OCI-M2 (cell line): ENCODE measurements around the gene ANKRD13D.

Experiments used
- DNase-seq: peaks from one replicate; lab custom pipeline; 2025; ENCODE audit not compliant: unreplicated experiment; lab: John Stamatoyannopoulos, UW

ANKRD13D gene

DNA sequence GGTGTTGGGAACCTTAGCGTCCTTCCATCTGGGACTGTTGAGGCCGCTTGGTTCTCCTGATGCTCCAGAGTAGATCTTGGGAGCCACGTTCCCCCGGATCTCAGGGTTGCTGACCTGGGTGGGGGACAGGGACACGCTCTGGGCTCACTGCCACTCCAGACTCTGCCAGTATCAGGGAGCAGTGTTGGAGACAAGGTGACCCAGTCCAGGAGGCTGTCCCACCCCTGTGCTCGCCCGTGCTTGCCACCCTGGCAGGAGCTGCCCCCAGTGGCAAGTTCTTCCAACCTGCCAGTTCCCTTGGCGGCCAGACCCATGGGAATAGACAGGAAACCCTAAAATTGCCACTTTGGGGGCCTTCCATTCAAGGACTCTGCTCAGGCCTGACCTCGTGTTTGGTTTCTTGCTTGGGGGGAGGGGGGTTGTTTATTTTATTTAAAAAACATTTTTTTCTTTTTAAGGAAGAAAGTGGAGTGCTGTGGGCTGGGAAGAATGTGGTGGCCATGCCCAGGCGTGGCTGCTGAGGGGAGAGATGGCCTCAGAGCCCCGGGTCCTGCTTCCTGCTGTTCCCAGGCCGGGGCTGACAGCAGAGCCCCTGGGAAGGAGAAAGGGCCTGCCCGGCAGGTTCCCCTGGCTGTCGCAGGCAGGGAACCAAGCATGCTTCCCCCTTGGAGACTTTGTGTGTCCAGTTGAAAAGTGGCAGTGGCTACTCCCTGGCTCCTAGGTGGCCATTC lies 15.7 kb upstream of the ANKRD13D start:
- no peak for DNase-seq

DNA sequence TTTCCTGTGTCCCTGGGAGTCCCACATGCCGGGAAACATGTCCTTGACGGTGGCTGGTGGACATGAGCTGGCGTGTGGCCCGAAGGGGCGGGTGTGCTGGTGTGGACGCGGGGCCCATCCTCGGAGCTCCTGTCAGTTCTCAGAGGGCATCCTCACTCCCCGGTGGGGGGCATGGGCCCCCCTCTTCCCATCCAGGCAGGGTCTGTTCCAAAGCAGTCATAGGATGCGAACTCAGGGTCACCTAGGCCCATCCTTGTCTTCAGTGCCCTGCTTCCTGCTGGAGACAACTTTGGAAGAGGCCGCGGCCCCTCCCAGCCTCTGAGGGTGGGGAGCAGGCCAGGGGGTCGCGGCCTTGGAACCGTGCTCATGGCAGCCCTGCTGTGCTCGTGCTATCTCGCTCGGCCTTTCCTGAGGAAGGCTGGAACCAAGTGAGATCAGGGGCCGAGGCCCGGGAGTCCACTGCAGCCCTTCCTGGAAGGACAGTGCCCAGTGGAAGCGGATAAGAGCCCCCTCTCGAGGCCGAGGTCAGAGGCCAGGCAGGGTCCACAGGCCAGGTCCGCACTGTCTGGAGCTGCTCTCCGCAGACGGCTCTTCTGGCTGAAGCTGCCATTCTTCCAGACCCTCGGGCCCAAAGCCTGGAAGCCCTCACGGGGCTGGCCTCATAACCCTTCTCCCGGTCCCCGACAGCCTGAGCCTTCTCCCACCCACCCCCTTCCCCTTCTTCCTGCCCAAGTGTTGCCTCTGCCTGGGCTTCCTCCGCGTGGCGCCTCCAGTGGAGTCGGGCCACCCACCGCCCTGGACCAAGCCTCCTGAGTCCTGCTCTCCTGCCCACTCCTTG lies 14.1 kb upstream of the ANKRD13D start:
- no peak for DNase-seq

DNA sequence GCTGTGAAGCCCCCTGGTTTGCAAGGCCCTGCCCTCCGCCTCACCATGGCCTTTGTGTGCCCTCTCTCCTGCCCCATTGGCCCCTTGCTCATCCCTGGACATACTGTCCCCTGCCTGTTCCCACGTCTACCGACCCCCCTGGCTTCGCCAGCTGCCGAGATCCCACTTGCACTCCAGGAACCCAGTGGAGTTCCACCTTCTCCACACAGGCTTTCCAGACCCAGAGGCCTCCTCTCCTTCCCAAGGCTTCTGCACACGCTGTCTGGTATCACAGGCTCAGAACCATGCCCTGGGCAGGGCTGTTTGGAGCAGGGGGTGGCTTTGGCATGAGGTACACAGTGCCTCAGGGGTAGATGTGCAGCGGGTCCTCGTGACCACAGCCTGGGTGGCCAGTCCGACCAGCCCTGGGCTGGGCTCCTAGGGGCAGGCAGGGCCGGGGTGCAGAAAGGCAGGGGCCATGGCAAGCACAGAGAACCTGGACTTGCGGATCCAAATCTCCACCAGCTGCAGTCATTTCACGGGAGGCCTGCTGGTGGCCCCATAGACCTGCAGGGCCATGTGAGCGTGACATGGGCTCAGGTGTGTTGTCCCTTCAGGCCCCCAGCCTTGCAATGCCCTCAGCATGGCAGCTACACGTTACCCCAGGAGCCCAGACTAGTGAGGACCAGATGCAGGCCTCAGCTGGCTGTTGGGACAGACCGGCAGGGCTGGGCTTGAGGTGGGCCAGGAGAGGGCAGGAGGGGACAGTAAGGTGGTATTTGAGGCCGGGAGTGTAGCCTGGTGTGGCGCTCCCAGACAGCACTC lies 13.3 kb upstream of the ANKRD13D start:
- DNase-seq = no peak

DNA sequence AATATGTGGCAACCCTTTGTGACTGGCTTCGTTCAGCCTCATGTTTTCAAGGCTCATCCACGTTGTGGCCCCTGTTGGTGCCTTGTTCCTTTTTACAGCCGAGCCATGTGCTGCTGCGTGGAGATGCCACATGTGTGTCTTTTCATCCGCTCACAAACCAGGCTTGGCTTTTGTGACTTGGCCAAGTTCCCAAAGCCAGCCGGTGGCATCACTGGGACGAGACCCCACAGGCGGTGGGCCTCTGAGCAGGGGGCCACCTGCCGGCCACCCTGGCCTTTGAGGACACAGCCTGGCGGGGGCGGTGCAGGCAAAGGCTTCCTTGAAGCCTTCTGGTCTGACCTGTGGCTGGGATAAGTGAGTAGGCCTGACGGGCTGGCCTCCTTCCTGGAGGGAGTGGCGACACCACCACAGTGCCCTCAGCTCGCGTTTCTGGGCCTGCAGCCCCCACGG lies 12.3 kb upstream of the ANKRD13D start:
- no peak for DNase-seq

DNA sequence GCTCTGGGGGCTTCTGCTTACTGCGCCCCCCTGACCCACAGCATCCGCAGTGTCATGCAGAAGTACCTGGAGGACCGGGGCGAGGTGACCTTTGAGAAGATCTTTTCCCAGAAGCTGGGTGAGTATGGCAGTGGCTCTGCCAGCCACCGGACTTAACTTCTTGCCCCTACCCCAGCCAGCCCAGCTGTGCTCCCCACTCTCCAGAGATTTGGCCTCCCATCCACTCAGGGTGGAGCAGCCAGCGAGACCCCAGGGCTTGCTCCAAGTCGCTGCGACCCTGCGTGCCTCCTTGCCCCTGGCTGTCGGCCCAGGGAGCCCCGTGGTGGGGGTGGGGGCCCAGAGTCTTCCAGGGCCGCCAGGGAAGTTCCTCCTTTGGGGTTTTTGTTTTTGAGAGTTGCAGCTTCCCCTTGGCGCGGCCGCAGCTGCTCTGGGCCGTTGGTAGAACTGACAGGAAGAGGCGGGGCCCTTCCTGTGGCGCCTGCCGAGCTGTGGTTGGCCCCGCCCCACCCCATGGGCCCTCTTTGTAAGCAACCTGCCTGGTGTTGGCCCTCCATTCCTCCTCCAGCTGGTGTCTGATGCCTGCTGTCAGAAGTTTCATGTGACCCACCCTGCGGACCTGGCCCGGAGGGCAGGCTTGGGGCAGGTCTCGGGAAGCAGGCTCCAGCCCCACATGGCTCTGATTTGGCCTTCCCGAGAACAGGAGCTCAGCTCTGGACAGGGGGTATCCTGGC lies 11.7 kb upstream of the ANKRD13D start:
- peak; percentile 52 for DNase-seq

DNA sequence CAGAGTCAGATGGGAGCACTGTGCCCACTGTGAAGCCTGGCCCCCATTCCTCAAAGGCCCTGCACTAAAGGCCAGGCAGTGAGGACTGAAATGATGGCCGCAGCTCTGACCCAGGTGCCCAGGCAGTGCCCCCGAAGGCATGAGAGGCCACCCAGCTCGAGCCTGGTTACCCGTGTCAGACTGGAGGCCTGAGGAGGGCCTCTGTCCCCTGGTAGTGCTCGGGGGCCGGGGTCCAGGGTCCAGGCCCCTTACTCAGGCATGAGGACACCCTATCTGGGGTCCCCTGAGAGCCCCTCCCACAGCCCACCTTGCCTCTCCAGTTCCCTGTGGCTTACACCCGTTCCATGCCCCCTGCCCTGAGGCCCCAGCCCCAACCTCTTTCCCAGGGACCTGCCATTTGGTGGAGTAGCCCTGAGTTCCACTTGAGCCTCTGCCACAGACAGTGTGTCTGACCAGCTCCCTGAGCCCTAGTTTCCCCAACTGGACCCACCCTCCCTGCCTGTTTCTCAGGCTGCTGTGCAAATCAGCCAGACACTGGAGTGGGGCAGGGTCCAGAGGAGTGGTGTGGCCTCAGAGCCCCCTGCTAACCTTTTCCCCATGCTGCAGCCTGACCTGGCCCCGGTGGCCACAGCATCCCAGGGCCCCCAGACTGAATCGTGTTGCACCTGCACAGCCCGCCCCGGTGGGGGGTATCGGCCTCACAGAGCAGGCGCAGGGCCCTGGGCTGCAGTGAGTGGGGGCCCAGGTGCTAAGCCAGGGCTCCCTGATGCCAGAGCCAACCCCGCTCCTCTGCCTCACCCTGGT lies 10.8 kb upstream of the ANKRD13D start:
- no peak for DNase-seq

DNA sequence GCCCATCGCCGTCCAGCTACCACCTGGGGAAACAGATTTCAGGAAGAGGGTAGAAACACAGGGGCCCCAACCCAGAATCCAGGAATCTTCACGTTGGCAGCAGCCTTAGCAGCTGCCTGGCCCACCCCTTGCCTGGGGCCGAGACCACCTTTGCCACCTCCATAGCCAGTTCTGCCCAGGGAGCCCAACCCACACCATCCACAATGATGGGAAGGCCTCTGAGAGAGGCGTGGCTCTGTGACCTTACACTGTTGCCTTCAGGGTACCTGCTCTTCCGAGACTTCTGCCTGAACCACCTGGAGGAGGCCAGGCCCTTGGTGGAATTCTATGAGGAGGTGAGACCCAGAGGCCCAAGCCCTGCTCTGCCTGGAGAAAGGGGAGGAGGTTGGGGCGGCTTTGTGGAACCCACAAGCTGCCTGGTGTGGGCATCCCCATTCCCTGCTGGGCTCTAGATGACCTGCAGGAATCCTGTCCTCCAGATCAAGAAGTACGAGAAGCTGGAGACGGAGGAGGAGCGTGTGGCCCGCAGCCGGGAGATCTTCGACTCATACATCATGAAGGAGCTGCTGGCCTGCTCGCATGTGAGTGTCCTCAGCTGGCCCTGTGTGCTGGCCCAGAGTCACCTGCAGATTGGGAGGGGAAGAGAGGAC lies 10.0 kb upstream of the ANKRD13D start:
- DNase-seq = no peak

DNA sequence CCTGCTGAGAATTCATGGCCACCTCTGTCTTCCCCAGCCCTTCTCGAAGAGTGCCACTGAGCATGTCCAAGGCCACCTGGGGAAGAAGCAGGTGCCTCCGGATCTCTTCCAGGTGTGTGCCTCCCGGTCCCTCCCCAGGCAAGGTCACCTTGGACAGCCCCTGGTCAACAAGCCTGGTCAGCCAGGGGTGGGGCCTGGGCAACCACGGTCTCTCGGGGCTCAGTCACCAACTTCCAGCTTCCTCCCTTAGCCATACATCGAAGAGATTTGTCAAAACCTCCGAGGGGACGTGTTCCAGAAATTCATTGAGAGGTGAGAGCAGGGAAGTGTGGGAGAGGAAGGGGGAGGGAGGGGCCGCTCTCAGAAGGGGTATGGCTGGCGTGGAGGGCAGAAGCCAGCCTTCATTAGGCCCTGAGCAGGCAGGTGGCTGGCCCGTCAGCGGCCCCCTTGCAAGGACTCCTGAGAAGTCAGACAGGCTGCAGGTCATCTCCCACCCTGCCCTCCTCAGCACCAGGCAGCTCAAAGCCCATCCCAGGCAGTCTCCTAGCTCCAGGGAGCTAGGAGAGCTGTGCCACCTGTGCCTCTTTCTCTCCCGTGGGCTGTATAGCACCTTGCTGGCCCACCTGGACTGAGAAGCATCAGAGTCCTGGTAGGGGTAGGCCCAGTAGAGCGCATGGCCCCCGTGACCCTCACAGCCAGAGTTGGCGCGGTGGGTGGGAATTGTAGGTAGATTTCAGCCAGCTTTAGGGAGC lies 9.3 kb upstream of the ANKRD13D start:
- DNase-seq = no peak

DNA sequence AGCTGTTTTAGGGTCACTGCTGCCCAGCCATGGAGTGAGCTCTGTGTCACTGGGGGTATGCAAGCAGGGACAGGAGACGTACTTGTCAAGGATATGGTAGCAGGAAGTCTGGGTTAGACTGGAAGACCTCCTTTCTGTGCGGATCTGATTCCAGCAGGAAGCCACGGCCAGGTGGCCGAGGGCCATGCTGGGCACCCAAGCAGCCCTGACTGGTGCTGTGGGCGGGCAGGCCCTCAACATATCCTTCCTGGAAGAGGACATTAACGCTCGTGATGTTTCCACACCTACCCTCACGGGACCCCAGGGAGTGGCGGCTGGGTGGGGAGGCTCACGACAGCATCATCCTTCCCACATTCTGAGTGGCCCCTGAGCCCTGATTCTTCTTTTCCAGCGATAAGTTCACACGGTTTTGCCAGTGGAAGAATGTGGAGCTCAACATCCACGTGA lies 8.7 kb upstream of the ANKRD13D start:
- no peak for DNase-seq

DNA sequence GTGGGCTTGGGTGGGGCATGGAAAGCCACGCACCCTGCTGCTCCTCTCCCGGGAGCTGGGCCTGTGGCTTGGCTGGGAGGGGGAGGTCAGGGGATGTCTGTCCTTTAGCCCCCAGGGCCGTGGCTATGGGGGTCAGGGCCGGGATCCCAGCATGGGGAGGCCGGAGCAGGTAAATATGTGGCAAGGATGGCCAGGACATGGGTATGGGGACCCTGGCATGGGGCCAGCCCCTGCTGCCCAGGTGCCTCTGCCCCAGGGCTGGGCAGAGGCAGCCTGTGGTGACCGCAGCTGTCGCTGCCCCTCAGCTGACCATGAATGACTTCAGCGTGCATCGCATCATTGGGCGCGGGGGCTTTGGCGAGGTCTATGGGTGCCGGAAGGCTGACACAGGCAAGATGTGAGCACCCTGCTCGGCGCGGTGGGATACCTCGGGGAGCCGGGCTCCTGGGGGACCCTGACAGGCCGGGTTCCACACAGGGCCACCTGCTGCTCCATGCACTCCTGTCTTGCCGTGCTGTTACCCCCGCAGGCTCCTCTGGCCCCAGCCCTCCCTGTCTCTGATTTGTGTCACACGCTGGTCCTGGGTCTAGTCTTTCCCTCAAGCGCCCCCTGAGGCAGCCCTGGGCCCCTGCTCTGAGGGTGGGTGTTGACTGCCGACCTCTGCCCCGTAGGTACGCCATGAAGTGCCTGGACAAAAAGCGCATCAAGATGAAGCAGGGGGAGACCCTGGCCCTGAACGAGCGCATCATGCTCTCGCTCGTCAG lies 8.1 kb upstream of the ANKRD13D start:
- no peak for DNase-seq

DNA sequence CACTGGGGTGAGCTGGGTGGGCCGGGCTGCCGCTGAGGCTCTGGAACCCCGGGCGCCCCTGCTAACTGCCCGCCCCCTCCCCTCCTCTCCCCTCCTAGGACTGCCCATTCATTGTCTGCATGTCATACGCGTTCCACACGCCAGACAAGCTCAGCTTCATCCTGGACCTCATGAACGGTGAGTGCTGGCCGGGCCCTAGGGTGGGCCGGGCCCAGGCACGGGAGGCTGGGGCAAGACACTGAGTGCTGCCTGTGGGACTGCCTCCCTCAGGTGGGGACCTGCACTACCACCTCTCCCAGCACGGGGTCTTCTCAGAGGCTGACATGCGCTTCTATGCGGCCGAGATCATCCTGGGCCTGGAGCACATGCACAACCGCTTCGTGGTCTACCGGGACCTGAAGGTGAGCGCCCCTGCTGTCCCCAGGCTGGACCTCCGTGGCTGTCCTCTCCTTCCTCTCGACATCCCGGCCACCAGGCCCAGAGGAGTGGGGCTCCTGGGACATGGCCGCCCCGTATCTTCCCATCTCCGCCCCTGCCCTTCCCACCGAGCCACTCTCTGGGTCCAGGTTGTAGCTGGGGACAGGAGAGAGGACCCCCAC lies 7.5 kb upstream of the ANKRD13D start:
- DNase-seq = no peak

DNA sequence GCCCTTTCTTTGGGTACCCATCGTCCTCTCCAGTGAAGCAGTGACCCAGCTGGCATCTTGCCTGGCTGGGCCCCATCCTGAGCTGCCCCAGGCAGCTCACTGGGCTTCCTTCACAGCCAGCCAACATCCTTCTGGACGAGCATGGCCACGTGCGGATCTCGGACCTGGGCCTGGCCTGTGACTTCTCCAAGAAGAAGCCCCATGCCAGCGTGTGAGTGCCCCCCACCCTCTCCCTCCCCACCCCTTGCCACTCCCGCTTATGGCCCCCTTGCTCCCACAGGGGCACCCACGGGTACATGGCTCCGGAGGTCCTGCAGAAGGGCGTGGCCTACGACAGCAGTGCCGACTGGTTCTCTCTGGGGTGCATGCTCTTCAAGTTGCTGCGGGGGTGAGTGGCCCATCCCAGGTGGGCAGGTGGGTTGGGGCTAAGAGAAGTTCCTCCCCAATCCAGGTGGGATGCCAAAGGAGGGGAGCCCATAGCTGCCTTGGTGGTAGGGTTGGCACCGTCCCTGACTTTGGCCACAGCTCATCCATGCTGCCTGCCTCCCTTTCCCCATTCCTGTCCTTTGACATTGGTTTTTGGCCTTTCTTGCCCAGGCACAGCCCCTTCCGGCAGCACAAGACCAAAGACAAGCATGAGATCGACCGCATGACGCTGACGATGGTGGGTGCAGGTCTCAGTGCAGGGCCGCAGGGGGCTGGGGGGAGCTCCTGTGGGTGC lies 6.8 kb upstream of the ANKRD13D start:
- no peak for DNase-seq

DNA sequence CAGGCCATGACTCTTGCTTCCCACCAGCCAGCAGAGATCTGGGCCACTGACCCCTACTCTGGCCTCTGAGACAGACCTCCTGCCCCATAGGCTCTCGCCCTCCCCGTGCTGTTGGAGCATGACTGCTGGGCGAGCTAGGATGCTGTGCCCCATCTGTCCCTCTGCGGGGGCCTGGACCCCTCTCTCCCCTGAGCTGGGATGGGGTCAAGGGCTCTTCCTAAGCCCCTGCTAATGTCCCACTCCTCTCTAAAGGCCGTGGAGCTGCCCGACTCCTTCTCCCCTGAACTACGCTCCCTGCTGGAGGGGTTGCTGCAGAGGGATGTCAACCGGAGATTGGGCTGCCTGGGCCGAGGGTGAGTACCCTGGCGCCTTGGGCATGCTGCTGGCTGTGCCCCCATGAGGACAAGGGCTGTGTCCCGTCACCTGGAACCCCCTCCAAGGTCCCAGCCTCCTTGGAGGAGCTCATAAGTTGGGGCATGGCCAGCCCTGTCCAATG lies 6.2 kb upstream of the ANKRD13D start:
- no peak for DNase-seq

DNA sequence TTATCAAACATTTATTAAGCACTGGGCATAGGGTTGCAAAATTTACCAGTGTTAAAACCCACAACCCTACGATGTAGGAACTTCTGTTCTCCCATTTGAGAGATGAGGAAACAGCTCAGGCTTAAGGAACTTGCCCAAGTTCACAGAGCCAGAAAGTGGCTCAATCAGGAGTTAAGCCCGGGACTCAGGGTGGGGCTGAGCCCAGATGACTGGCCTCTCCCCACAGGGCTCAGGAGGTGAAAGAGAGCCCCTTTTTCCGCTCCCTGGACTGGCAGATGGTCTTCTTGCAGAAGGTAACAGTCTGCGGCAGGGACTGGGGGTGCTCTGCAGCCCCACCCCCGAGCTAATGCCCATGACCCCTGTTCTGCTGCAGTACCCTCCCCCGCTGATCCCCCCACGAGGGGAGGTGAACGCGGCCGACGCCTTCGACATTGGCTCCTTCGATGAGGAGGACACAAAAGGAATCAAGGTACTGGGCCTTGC lies 5.6 kb upstream of the ANKRD13D start:
- DNase-seq = no peak

DNA sequence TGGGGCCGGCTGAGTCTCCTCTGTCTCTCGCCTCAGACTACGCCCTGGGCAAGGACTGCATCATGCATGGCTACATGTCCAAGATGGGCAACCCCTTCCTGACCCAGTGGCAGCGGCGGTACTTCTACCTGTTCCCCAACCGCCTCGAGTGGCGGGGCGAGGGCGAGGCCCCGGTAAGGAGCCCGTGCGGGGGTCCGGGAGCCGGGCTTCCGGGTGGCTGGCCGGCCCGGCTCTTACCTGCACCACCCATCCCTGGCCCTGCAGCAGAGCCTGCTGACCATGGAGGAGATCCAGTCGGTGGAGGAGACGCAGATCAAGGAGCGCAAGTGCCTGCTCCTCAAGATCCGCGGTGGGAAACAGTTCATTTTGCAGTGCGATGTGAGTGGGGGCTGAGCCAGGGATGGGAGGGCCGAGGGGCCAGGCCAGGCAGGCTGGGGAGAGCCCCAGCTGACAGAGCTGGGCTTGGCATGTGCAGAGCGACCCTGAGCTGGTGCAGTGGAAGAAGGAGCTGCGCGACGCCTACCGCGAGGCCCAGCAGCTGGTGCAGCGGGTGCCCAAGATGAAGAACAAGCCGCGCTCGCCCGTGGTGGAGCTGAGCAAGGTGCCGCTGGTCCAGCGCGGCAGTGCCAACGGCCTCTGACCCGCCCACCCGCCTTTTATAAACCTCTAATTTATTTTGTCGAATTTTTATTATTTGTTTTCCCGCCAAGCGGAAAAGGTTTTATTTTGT lies 4.1 kb upstream of the ANKRD13D start:
- no peak for DNase-seq
